Tibial nerve (tissue), 4 donors: ENCODE measurements around the gene RANBP3L.

Experiments used
- EP300 ChIP-seq, 2 donors: sonication (generic); formaldehyde crosslinking; IDR thresholded peaks; one replicate each; pipeline ENCODE4 v1.6.1; 2017; ENCODE audit warnings: antibody characterized with exemption in 2 of 2, mild to moderate bottlenecking in 1 of 2
- POLR2A ChIP-seq, 2 donors: fragments of 450-650 bp; IDR thresholded peaks; one replicate each; pipeline ENCODE4 v1.6.1; 2017; ENCODE audit warnings: antibody characterized with exemption in 2 of 2, mild to moderate bottlenecking in 2 of 2, moderate library complexity in 2 of 2
- TF ChIP-seq, protein P1 (sequence below), 5 experiments: fragments of 200-600 bp in 3 of 5; fragments of 450-650 bp in 2 of 5; sonication (generic) in 3 of 5; IDR thresholded peaks; one replicate each; pipeline ENCODE4 v1.5.1; 2016 to 2019; ENCODE audit warnings: antibody characterized with exemption in 5 of 5, mild to moderate bottlenecking in 3 of 5, moderate library complexity in 2 of 5

DNA sequence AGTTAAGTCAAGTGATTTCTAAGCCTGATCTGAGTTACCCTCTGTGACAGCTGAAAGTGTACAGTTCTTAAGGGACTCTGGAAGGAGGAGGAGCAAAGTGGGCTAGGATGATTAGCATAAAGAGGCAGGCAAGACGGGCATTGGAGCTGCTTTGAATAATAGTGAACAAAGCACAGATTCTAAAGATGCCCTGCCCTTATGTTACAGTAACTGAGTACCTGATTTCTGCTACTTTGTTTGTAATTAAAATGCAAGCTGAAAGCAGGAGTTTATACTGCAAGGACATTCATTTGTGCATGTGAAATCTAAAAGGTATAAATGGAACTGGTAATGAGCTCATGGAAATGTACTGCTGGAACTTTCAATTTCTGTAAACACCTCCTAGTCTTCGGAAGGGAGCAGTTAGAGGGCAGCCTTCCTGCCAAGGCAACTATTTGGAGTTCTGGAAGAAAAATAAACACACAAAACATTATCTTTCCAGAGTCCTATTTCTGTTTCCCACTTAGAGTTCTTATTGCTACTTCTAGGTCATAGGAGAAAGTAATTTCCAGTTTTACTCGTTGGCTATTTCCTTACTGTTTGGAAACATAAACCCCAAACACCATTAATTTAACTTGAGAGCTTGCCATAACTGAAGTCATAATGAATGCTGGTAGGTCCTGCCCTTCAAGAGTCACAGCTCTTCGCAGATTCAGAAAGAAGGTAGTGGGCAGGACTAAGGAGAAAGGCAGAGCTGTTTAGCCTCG, at the start of gene RANBP3L:
- TF ChIP-seq, protein P1, sequence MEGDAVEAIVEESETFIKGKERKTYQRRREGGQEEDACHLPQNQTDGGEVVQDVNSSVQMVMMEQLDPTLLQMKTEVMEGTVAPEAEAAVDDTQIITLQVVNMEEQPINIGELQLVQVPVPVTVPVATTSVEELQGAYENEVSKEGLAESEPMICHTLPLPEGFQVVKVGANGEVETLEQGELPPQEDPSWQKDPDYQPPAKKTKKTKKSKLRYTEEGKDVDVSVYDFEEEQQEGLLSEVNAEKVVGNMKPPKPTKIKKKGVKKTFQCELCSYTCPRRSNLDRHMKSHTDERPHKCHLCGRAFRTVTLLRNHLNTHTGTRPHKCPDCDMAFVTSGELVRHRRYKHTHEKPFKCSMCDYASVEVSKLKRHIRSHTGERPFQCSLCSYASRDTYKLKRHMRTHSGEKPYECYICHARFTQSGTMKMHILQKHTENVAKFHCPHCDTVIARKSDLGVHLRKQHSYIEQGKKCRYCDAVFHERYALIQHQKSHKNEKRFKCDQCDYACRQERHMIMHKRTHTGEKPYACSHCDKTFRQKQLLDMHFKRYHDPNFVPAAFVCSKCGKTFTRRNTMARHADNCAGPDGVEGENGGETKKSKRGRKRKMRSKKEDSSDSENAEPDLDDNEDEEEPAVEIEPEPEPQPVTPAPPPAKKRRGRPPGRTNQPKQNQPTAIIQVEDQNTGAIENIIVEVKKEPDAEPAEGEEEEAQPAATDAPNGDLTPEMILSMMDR (IDR thresholded peaks at IDR 0.05), result no peak
- TF ChIP-seq EP300 (IDR thresholded peaks at IDR 0.05), result no peak
- TF ChIP-seq POLR2A (IDR thresholded peaks at IDR 0.05), result no peak
